Amygdala (tissue), 56 donors: ENCODE results near the gene CYB5RL.
"Not testable (repeated sequence)": the region's sequence is repeated elsewhere in the genome, so short reads cannot be mapped to it uniquely, and the experiment has no call there.

Experiments
- DNase-seq, 56 donors: peaks; one replicate each; lab custom pipeline; 2025; lab: John Stamatoyannopoulos, UW

Gene CYB5RL

GRCh38 chr1:54191525-54191924 lies 8.3 kb downstream of the CYB5RL start:
- no peak for DNase-seq

GRCh38 chr1:54190526-54190925 lies 9.3 kb downstream of the CYB5RL start:
- no peak for DNase-seq

GRCh38 chr1:54188291-54188690 lies 11.5 kb downstream of the CYB5RL start:
- DNase-seq = no peak

- DNase-seq = no peak
These were observed 13.8 kb downstream of the CYB5RL start for GRCh38 chr1:54186056-54186455.

GRCh38 chr1:54180701-54181360 lies 19.0 kb downstream of the CYB5RL start:
- no peak for DNase-seq

- DNase-seq = no peak
These were observed 21.3 kb downstream of the CYB5RL start for GRCh38 chr1:54178296-54179070.

- DNase-seq = no peak
These were observed 22.1 kb downstream of the CYB5RL start for GRCh38 chr1:54177726-54178125.

- DNase-seq = no peak
These were observed 23.1 kb downstream of the CYB5RL start for GRCh38 chr1:54176621-54177327.

GRCh38 chr1:54174106-54174505 lies 25.7 kb downstream of the CYB5RL start:
- DNase-seq = no peak

GRCh38 chr1:54173681-54174080 lies 26.1 kb downstream of the CYB5RL start:
- peak in 31 of 56 donors; percentile 5 to 66 (median 39) for DNase-seq

GRCh38 chr1:54172614-54173599 lies 26.9 kb downstream of the CYB5RL start:
- peak in 1 of 56 donors; percentile 18 for DNase-seq

GRCh38 chr1:54171606-54172005 lies 28.2 kb downstream of the CYB5RL start:
- no peak for DNase-seq

- peak in 2 of 56 donors; percentile 6 to 23 for DNase-seq
These were observed 28.8 kb downstream of the CYB5RL start for GRCh38 chr1:54171016-54171415.

- no peak for DNase-seq
These were observed 30.8 kb downstream of the CYB5RL start for GRCh38 chr1:54169068-54169467.

- DNase-seq = no peak
These were observed 31.4 kb downstream of the CYB5RL start for GRCh38 chr1:54168206-54168965.

- peak in 1 of 56 donors; percentile 10 for DNase-seq
These were observed 32.2 kb downstream of the CYB5RL start for GRCh38 chr1:54167422-54168139.

GRCh38 chr1:54166357-54166756 lies 33.5 kb downstream of the CYB5RL start:
- DNase-seq = not testable (repeated sequence)

- no peak for DNase-seq
These were observed 34.7 kb downstream of the CYB5RL start for GRCh38 chr1:54165146-54165545.

- DNase-seq = no peak
These were observed 36.3 kb downstream of the CYB5RL start for GRCh38 chr1:54163573-54163972.
